CD4-positive, alpha-beta memory T cell (primary cell): ENCODE results near the gene PHGDH. TPM values are rescaled to one million over a fixed set of nuclear protein-coding genes. Genes with fewer than 3 reads are reported as not detected.

Experiments used
- CTCF ChIA-PET: fragments of 350-600 bp; sonication (Branson Sonifier 250); formaldehyde crosslinking; loops from one replicate; lab custom pipeline; 2021; ENCODE audit warnings: inconsistent platforms; ENCODE audit not compliant: partially characterized antibody; lab: Charles Lee
- POLR2A ChIA-PET: fragments of 350-600 bp; sonication (Branson Sonifier 250); formaldehyde crosslinking; loops from one replicate; lab custom pipeline; 2021; ENCODE audit not compliant: partially characterized antibody; lab: Charles Lee
- DNase-seq, 5 donors: peaks; one replicate each; pipeline versions ENCODE4 v3.0.0 to v3.0.0-alpha.2; 2020 to 2022; ENCODE audit warnings: mixed read lengths in 1 of 5
- H3K27ac ChIP-seq: one replicate; pipeline ENCODE4 v1.7.0; 2013; ENCODE audit warnings: low read depth, low read length
- H3K27me3 ChIP-seq: 2 replicates; pipeline ENCODE4 v1.7.0; 2013; ENCODE audit warnings: mild to moderate bottlenecking, low read length, moderate library complexity; ENCODE audit not compliant: insufficient read depth
- H3K36me3 ChIP-seq: 2 replicates; pipeline ENCODE4 v1.7.0; 2013; ENCODE audit warnings: mild to moderate bottlenecking, low read length, moderate library complexity; ENCODE audit not compliant: insufficient read depth
- H3K4me1 ChIP-seq: 2 replicates; pipeline ENCODE4 v1.7.0; 2013; ENCODE audit warnings: mild to moderate bottlenecking, low read length, moderate library complexity; ENCODE audit not compliant: insufficient read depth
- H3K4me3 ChIP-seq, 2 donors: one replicate each; pipeline ENCODE4 v1.7.0; 2013; ENCODE audit warnings: low read length in 2 of 2, mild to moderate bottlenecking in 1 of 2
- H3K9me3 ChIP-seq, 2 donors: one replicate each; pipeline ENCODE4 v1.7.0; 2013; ENCODE audit warnings: low read length in 2 of 2, control low read depth in 1 of 2; ENCODE audit not compliant: control insufficient read depth in 1 of 2
- H3K27ac Mint-ChIP-seq, 7 donors: one replicate each; pipeline ENCODE4 v1.8.0; 2020 to 2021; ENCODE audit warnings: mixed read lengths in 7 of 7, mild to moderate bottlenecking in 6 of 7, inconsistent platforms in 3 of 7, moderate library complexity in 3 of 7
- H3K27me3 Mint-ChIP-seq, 2 donors: one replicate each; pipeline ENCODE4 v1.8.0; 2020 to 2021; ENCODE audit warnings: mixed read lengths in 2 of 2
- H3K36me3 Mint-ChIP-seq, 2 donors: one replicate each; pipeline ENCODE4 v1.8.0; 2020 to 2021; ENCODE audit warnings: mixed read lengths in 2 of 2, inconsistent platforms in 1 of 2, mild to moderate bottlenecking in 1 of 2
- H3K4me1 Mint-ChIP-seq, 4 donors: one replicate each; pipeline ENCODE4 v1.8.0; 2020 to 2021; ENCODE audit warnings: mixed read lengths in 4 of 4, mild to moderate bottlenecking in 1 of 4
- H3K4me3 Mint-ChIP-seq, 8 donors: one replicate each; pipeline ENCODE4 v1.8.0; 2020 to 2021; ENCODE audit warnings: mixed read lengths in 8 of 8, mild to moderate bottlenecking in 7 of 8, moderate library complexity in 6 of 8, inconsistent platforms in 3 of 8
- H3K9me3 Mint-ChIP-seq, 8 donors: one replicate each; pipeline ENCODE4 v1.8.0; 2020 to 2021; ENCODE audit warnings: mixed read lengths in 8 of 8, mild to moderate bottlenecking in 5 of 8, inconsistent platforms in 3 of 8, moderate library complexity in 1 of 8
- intact Hi-C: fragments of 100-400 bp; cut with micrococcal nuclease; formaldehyde crosslinking; loops from one replicate; pipeline ENCODE4 v1.15.1; 2023
- polyA plus RNA-seq, 2 donors: library from polyadenylated mRNA; unstranded; fragments of 300-500 nt; fragmentation: Illumina TruSeq; gene quantifications; one replicate each; pipeline ENCODE4 v1.2.3, GENCODE V29; 2021
- total RNA-seq, 2 experiments: library from RNA; stranded (reverse); gene quantifications; one replicate each; pipeline ENCODE4 v1.2.3, GENCODE V29; 2021

PHGDH gene
- total and polyA plus RNA-seq, 4 experiments from 2014 or later, result 1.5 to 3.1 (median 2.7) TPM

- Mint-ChIP-seq H3K27me3 (no peaks in the 10 kb centered on the region), H3K4me1 (no peaks in the 10 kb centered on the region), H3K36me3 (no peaks in the 10 kb centered on the region), H3K27ac (no peak overlapping the region), H3K4me3 (no peak overlapping the region), H3K9me3 (no peaks in the 10 kb centered on the region)
- Histone ChIP-seq H3K27ac (no peak overlapping the region), H3K9me3 (no peaks in the 10 kb centered on the region), H3K4me3 (no peak overlapping the region), H3K36me3 (no peaks in the 10 kb centered on the region), H3K27me3 (no peaks in the 10 kb centered on the region), H3K4me1 (no peaks in the 10 kb centered on the region)
- intact Hi-C loops, result no loop called here
- ChIA-PET CTCF (no interaction called here), POLR2A (no interaction called here)
- DNase-seq, result no peak
These were observed 17.3 kb downstream of the PHGDH start for GRCh38 chr1:119729044-119729443.

GRCh38 chr1:119731060-119731459, 19.3 kb downstream of the PHGDH start:
- Mint-ChIP-seq H3K36me3 (no peaks in the 10 kb centered on the region), H3K27me3 (no peaks in the 10 kb centered on the region), H3K27ac (no peak overlapping the region), H3K9me3 (no peaks in the 10 kb centered on the region), H3K4me3 (no peak overlapping the region), H3K4me1 (no peaks in the 10 kb centered on the region)
- DNase-seq, result no peak
- no peaks in the 10 kb centered on the region for H3K9me3 ChIP-seq
- CTCF ChIA-PET, result no interaction called here
- H3K36me3 ChIP-seq, result no peaks in the 10 kb centered on the region
- no peak overlapping the region for H3K4me3 ChIP-seq
- H3K4me1 ChIP-seq, result no peaks in the 10 kb centered on the region
- intact Hi-C loops, result no loop called here
- POLR2A ChIA-PET, result no interaction called here
- no peak overlapping the region for H3K27ac ChIP-seq
- no peaks in the 10 kb centered on the region for H3K27me3 ChIP-seq

GRCh38 chr1:119731741-119732430, 20.2 kb downstream of the PHGDH start:
- no peaks in the 10 kb centered on the region for H3K9me3 Mint-ChIP-seq
- H3K27me3 Mint-ChIP-seq, result no peaks in the 10 kb centered on the region
- H3K4me1 Mint-ChIP-seq, result no peaks in the 10 kb centered on the region
- H3K27ac Mint-ChIP-seq, result no peak overlapping the region
- Histone ChIP-seq H3K4me1 (no peaks in the 10 kb centered on the region), H3K27ac (no peak overlapping the region), H3K36me3 (no peaks in the 10 kb centered on the region), H3K4me3 (no peak overlapping the region), H3K27me3 (no peaks in the 10 kb centered on the region), H3K9me3 (no peaks in the 10 kb centered on the region)
- H3K4me3 Mint-ChIP-seq, result no peak overlapping the region
- intact Hi-C loops, result no loop called here
- no peaks in the 10 kb centered on the region for H3K36me3 Mint-ChIP-seq
- CTCF ChIA-PET, result interaction anchor here (6.4 kb wide), 1 partner anchor 13 kb away, joined by 44 read pairs; no protein-coding TSS in a partner anchor
- no peak for DNase-seq
- POLR2A ChIA-PET, result no interaction called here

- H3K27ac Mint-ChIP-seq, result no peak overlapping the region
These were observed 20.9 kb downstream of the PHGDH start for GRCh38 chr1:119732465-119733168.

GRCh38 chr1:119733754-119734153, 22.0 kb downstream of the PHGDH start:
- Histone ChIP-seq H3K27ac (no peak overlapping the region), H3K4me3 (no peak overlapping the region), H3K36me3 (no peaks in the 10 kb centered on the region), H3K9me3 (no peaks in the 10 kb centered on the region), H3K4me1 (no peaks in the 10 kb centered on the region), H3K27me3 (no peaks in the 10 kb centered on the region)
- no peaks in the 10 kb centered on the region for H3K36me3 Mint-ChIP-seq
- H3K4me1 Mint-ChIP-seq, result no peaks in the 10 kb centered on the region
- POLR2A ChIA-PET, result no interaction called here
- no peak overlapping the region for H3K4me3 Mint-ChIP-seq
- CTCF ChIA-PET, result interaction anchor here (6.4 kb wide), 1 partner anchor 11 kb away, joined by 44 read pairs; no protein-coding TSS in a partner anchor
- H3K27me3 Mint-ChIP-seq, result no peaks in the 10 kb centered on the region
- H3K27ac Mint-ChIP-seq, result peak overlapping the region in 1 of 7 donors; percentile 2
- H3K9me3 Mint-ChIP-seq, result no peaks in the 10 kb centered on the region
- intact Hi-C loops, result no loop called here
- no peak for DNase-seq

More at GRCh38 chr1:119732465-119733168, 20.9 kb downstream of the PHGDH start:
- ChIA-PET CTCF (interaction anchor here (6.4 kb wide), 1 partner anchor 13 kb away, joined by 44 read pairs; no protein-coding TSS in a partner anchor), POLR2A (no interaction called here)
- H3K9me3 Mint-ChIP-seq, result no peaks in the 10 kb centered on the region
- no peak for DNase-seq
- H3K27me3 ChIP-seq, result no peaks in the 10 kb centered on the region
- no peak overlapping the region for H3K27ac ChIP-seq
- H3K36me3 ChIP-seq, result no peaks in the 10 kb centered on the region
- intact Hi-C loops, result no loop called here
- no peaks in the 10 kb centered on the region for H3K36me3 Mint-ChIP-seq
- no peaks in the 10 kb centered on the region for H3K9me3 ChIP-seq
- H3K27me3 Mint-ChIP-seq, result no peaks in the 10 kb centered on the region
- no peak overlapping the region for H3K4me3 Mint-ChIP-seq
- no peak overlapping the region for H3K4me3 ChIP-seq
- H3K4me1 Mint-ChIP-seq, result no peaks in the 10 kb centered on the region
- no peaks in the 10 kb centered on the region for H3K4me1 ChIP-seq

- Histone ChIP-seq H3K9me3 (no peaks in the 10 kb centered on the region), H3K27ac (no peak overlapping the region), H3K4me3 (no peak overlapping the region), H3K4me1 (no peaks in the 10 kb centered on the region), H3K27me3 (no peaks in the 10 kb centered on the region), H3K36me3 (no peaks in the 10 kb centered on the region)
- intact Hi-C loops, result no loop called here
- Mint-ChIP-seq H3K27ac (no peak overlapping the region), H3K4me3 (no peak overlapping the region), H3K9me3 (no peaks in the 10 kb centered on the region), H3K4me1 (no peaks in the 10 kb centered on the region), H3K36me3 (no peaks in the 10 kb centered on the region), H3K27me3 (no peaks in the 10 kb centered on the region)
- DNase-seq, result no peak
- POLR2A ChIA-PET, result no interaction called here
- CTCF ChIA-PET, result interaction anchor here (6.4 kb wide), 1 partner anchor 10 kb away, joined by 44 read pairs; no protein-coding TSS in a partner anchor
These were observed 23.5 kb downstream of the PHGDH start for GRCh38 chr1:119735217-119735616.

- Histone ChIP-seq H3K4me3 (no peak overlapping the region), H3K27me3 (no peaks in the 10 kb centered on the region), H3K4me1 (no peaks in the 10 kb centered on the region), H3K36me3 (no peaks in the 10 kb centered on the region), H3K27ac (no peak overlapping the region), H3K9me3 (no peaks in the 10 kb centered on the region)
- ChIA-PET CTCF (interaction anchor here (6.4 kb wide), 1 partner anchor 9 kb away, joined by 44 read pairs; no protein-coding TSS in a partner anchor), POLR2A (no interaction called here)
- Mint-ChIP-seq H3K9me3 (no peaks in the 10 kb centered on the region), H3K27ac (no peak overlapping the region), H3K4me1 (no peaks in the 10 kb centered on the region), H3K36me3 (no peaks in the 10 kb centered on the region), H3K27me3 (no peaks in the 10 kb centered on the region), H3K4me3 (no peak overlapping the region)
- intact Hi-C loops, result no loop called here
- DNase-seq, result no peak
These were observed 24.9 kb downstream of the PHGDH start for GRCh38 chr1:119736649-119737039.
